ENCODE results near the gene AUTS2.

The AUTS2 gene

DNA sequence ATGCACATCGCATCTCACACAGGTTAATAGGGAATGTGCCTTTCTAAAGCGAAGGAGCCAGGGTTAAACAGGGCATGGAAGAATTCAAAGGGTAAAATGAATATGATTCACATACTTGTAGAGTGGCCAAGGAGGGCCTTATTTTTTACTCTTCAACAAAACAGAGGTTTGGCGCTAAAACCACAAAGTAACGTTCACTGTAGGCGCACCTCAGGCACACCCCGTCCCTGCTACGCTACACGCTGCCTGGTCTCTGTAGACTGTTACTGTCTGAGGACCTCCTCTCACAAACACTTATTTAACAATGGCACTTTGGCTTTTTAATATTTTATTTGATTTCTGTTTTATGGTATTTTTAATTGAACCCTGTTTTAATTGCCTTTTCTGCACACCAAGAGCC is 1071.6 kb downstream of the AUTS2 start:
- Histone ChIP-seq H3K4me1 (peaks cover 0 to 15% (median 6%) of the 10 kb centered on the region in 4 donors), H3K27ac (no peak overlapping the region), H3K27me3 (no peaks in the 10 kb centered on the region), H3K36me3 (no peaks in the 10 kb centered on the region), H3K4me3 (no peak overlapping the region), H3K9me3 (no peaks in the 10 kb centered on the region)
- TF ChIP-seq, protein P1, sequence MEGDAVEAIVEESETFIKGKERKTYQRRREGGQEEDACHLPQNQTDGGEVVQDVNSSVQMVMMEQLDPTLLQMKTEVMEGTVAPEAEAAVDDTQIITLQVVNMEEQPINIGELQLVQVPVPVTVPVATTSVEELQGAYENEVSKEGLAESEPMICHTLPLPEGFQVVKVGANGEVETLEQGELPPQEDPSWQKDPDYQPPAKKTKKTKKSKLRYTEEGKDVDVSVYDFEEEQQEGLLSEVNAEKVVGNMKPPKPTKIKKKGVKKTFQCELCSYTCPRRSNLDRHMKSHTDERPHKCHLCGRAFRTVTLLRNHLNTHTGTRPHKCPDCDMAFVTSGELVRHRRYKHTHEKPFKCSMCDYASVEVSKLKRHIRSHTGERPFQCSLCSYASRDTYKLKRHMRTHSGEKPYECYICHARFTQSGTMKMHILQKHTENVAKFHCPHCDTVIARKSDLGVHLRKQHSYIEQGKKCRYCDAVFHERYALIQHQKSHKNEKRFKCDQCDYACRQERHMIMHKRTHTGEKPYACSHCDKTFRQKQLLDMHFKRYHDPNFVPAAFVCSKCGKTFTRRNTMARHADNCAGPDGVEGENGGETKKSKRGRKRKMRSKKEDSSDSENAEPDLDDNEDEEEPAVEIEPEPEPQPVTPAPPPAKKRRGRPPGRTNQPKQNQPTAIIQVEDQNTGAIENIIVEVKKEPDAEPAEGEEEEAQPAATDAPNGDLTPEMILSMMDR (IDR thresholded peaks at IDR 0.05), result no peak
- intact Hi-C loops (cut with DNase I; ENCODE audit: low total_unique reads), result no loop called here
- DNase-seq, result no peak

DNA sequence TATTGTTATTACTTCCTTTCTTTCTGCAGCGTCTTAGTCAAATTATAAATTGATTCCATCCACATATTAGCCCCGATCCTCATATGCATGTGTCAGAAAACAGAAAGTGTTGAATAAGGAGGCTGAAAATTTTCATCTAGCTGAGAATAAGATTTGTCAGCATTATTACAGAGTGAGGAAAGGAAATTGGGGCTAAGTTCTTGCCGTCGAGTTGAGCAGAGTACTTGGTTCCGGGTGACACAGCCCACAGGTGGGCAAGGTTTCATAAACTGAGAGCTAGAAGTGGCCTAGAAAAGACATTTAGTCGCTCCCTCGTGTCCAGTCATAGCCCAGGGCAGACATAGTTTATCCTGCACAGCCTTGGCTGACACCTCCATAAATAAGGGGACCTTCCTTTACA is 1072.0 kb downstream of the AUTS2 start:
- Histone ChIP-seq H3K36me3 (no peaks in the 10 kb centered on the region), H3K4me3 (no peak overlapping the region), H3K27me3 (no peaks in the 10 kb centered on the region), H3K27ac (no peak overlapping the region), H3K9me3 (no peaks in the 10 kb centered on the region), H3K4me1 (peaks cover 0 to 15% (median 6%) of the 10 kb centered on the region in 4 donors)
- no peak for DNase-seq
- TF ChIP-seq, protein P1 (IDR thresholded peaks at IDR 0.05), result no peak
- intact Hi-C loops (cut with DNase I; ENCODE audit: low total_unique reads), result no loop called here

- intact Hi-C loops (cut with DNase I; ENCODE audit: low total_unique reads), result no loop called here
- H3K4me3 ChIP-seq, result no peak overlapping the region
- H3K4me1 ChIP-seq, result peaks cover 0 to 3% (median 0%) of the 10 kb centered on the region in 4 donors
- H3K27ac ChIP-seq, result no peak overlapping the region
- no peak for DNase-seq
- no peaks in the 10 kb centered on the region for H3K9me3 ChIP-seq
- TF ChIP-seq, protein P1 (IDR thresholded peaks at IDR 0.05), result no peak
- no peaks in the 10 kb centered on the region for H3K36me3 ChIP-seq
- no peaks in the 10 kb centered on the region for H3K27me3 ChIP-seq
These were observed 1075.7 kb downstream of the AUTS2 start for GRCh38 chr7:70673778-70674570.

GRCh38 chr7:70674571-70675010 is 1076.3 kb downstream of the AUTS2 start:
- TF ChIP-seq, protein P1 (IDR thresholded peaks at IDR 0.05), result no peak
- no peak overlapping the region for H3K4me3 ChIP-seq
- no peaks in the 10 kb centered on the region for H3K27me3 ChIP-seq
- no peak overlapping the region for H3K27ac ChIP-seq
- H3K9me3 ChIP-seq, result no peaks in the 10 kb centered on the region
- peaks cover 0 to 4% (median under 1%) of the 10 kb centered on the region in 4 donors for H3K4me1 ChIP-seq
- intact Hi-C loops (cut with DNase I; ENCODE audit: low total_unique reads), result no loop called here
- DNase-seq, result no peak
- no peaks in the 10 kb centered on the region for H3K36me3 ChIP-seq

- TF ChIP-seq, protein P1 (IDR thresholded peaks at IDR 0.05), result no peak
- H3K9me3 ChIP-seq, result no peaks in the 10 kb centered on the region
- peaks cover 0 to 17% (median 10%) of the 10 kb centered on the region in 4 donors for H3K4me1 ChIP-seq
- no peaks in the 10 kb centered on the region for H3K27me3 ChIP-seq
- DNase-seq, result no peak
- H3K4me3 ChIP-seq, result no peak overlapping the region
- intact Hi-C loops (cut with DNase I; ENCODE audit: low total_unique reads), result no loop called here
- no peak overlapping the region for H3K27ac ChIP-seq
- no peaks in the 10 kb centered on the region for H3K36me3 ChIP-seq
These were observed 1078.0 kb downstream of the AUTS2 start for GRCh38 chr7:70676243-70676642.
